GM12878 (cell line): ENCODE data around the gene ITGA11. TPM values are rescaled to one million over a fixed set of nuclear protein-coding genes. Genes with fewer than 3 reads are reported as not detected.

Source experiments
- ATAC-seq: fragments of 200-7000 bp; cut with Tn5 transposase; 3 replicates; pipeline ENCODE4 v1.9.1; 2020; ENCODE audit warnings: mild to moderate bottlenecking, moderate library complexity
- BruUV-seq: library from RNA; stranded (reverse); fragments of 400-500 nt; replicated peaks from 2 replicates; lab custom pipeline; 2021; lab: Mats Ljungman, UMichigan
- CTCF ChIA-PET: fragments of 300-600 bp; sonication (Branson Sonifier 250); formaldehyde crosslinking; extraction: SDS; loops from one replicate; lab custom pipeline; 2021; ENCODE audit warnings: inconsistent platforms; lab: Yijun Ruan, JAX
- POLR2A ChIA-PET: fragments of 350-600 bp; formaldehyde crosslinking; extraction: SDS; loops from one replicate; lab custom pipeline; 2021; ENCODE audit warnings: inconsistent platforms; lab: Charles Lee
- RAD21 ChIA-PET: fragments of 300-600 bp; sonication (Branson Sonifier 250); formaldehyde crosslinking; loops from one replicate; lab custom pipeline; 2023; ENCODE audit warnings: antibody characterized with exemption; ENCODE audit not compliant: unreplicated experiment; lab: Charles Lee
- SMC1A ChIA-PET: fragments of 300-600 bp; sonication (Branson Sonifier 250); formaldehyde crosslinking; loops from one replicate; lab custom pipeline; 2023; ENCODE audit not compliant: unreplicated experiment, uncharacterized antibody; lab: Charles Lee
- DNase-seq: peaks from one replicate; pipeline ENCODE4 v3.0.0-alpha.2; 2011; ENCODE audit warnings: low read depth, low spot score
- FAIRE-seq: peaks from 3 replicates; lab custom pipeline; 2011; peaks lifted over from hg19 to GRCh38; lab: Jason Lieb, UNC
- H2AFZ ChIP-seq: 2 replicates; pipeline ENCODE4 v1.6.0; 2011; ENCODE audit warnings: low read depth, low read length, control low read depth; ENCODE audit not compliant: control insufficient read depth
- H3K27ac ChIP-seq: 2 replicates; pipeline ENCODE4 v1.5.1; 2011; ENCODE audit warnings: control low read depth; ENCODE audit not compliant: control insufficient read depth, insufficient read depth
- H3K27me3 ChIP-seq, 2 experiments: replicated peaks in 1 of 2; 2 replicates each; pipeline versions ENCODE4 v1.6.0 to v1.6.1; 2011; ENCODE audit warnings: low read length in 1 of 2; ENCODE audit not compliant: control insufficient read depth in 2 of 2, insufficient read depth in 2 of 2
- H3K36me3 ChIP-seq, 2 experiments: 2 replicates each; pipeline ENCODE4 v1.5.1; 2011; ENCODE audit warnings: low read length in 1 of 2; ENCODE audit not compliant: control insufficient read depth in 2 of 2, insufficient read depth in 2 of 2
- H3K4me1 ChIP-seq: 2 replicates; pipeline ENCODE4 v1.6.1; 2011; ENCODE audit warnings: mild to moderate bottlenecking, low read length, moderate library complexity, mixed read lengths; ENCODE audit not compliant: control insufficient read depth, insufficient read depth
- H3K4me2 ChIP-seq: 2 replicates; pipeline ENCODE4 v1.6.0; 2011; ENCODE audit warnings: control low read depth; ENCODE audit not compliant: control insufficient read depth, insufficient read depth
- H3K4me3 ChIP-seq: fragments of 200-600 bp; sonication (generic); 2 replicates; pipeline ENCODE4 v1.5.1; 2016
- H3K79me2 ChIP-seq: 2 replicates; pipeline ENCODE4 v1.6.0; 2011; ENCODE audit warnings: low read length; ENCODE audit not compliant: control insufficient read depth, insufficient read depth
- H3K9ac ChIP-seq: 2 replicates; pipeline ENCODE4 v1.8.0; 2011; ENCODE audit warnings: low read length, control low read depth, mixed read lengths; ENCODE audit not compliant: control insufficient read depth, insufficient read depth
- H3K9me3 ChIP-seq: replicated peaks from 3 replicates; pipeline ENCODE4 v1.5.1; 2011; ENCODE audit warnings: mild to moderate bottlenecking, low read length; ENCODE audit not compliant: control insufficient read depth, insufficient read depth
- H4K20me1 ChIP-seq: 2 replicates; pipeline ENCODE4 v1.6.0; 2011; ENCODE audit not compliant: control insufficient read depth, insufficient read depth
- CBX5 ChIP-seq: sonication (generic); IDR thresholded peaks from 2 replicates; pipeline ENCODE4 v1.6.1; 2016; ENCODE audit warnings: low read depth, moderate library complexity, mild to moderate bottlenecking, inconsistent platforms
- CREB1 ChIP-seq: IDR thresholded peaks from 2 replicates; pipeline ENCODE4 v1.6.1; 2012; ENCODE audit warnings: low read depth, mild to moderate bottlenecking, inconsistent platforms
- CREM ChIP-seq: IDR thresholded peaks from 2 replicates; pipeline ENCODE4 v1.6.1; 2014; ENCODE audit warnings: antibody characterized with exemption, low read depth
- FOXM1 ChIP-seq: IDR thresholded peaks from 2 replicates; pipeline ENCODE4 v1.6.1; 2012; ENCODE audit warnings: low read depth, mild to moderate bottlenecking, inconsistent platforms, low read length, moderate library complexity
- KLF5 ChIP-seq: fragments of 450-650 bp; IDR thresholded peaks from 2 replicates; pipeline ENCODE4 v1.6.1; 2014; ENCODE audit warnings: mild to moderate bottlenecking; ENCODE audit not compliant: partially characterized antibody
- POLR2AphosphoS2 ChIP-seq: IDR thresholded peaks from 2 replicates; pipeline ENCODE4 v1.6.1; 2011; ENCODE audit warnings: low read depth, mild to moderate bottlenecking, low read length, improper control_type of control experiment, moderate library complexity
- POLR2AphosphoS5 ChIP-seq: IDR thresholded peaks from 2 replicates; pipeline ENCODE4 v1.6.1; 2011; ENCODE audit warnings: mild to moderate bottlenecking, low read length, inconsistent platforms
- RELA ChIP-seq: fragments of 450-650 bp; IDR thresholded peaks from 2 replicates; pipeline ENCODE4 v1.8.0; 2014; ENCODE audit warnings: borderline replicate concordance; ENCODE audit not compliant: partially characterized antibody
- RFX5 ChIP-seq: IDR thresholded peaks from 2 replicates; pipeline ENCODE4 v1.6.1; 2011; ENCODE audit warnings: low read depth, low read length, improper control_type of control experiment
- SP1 ChIP-seq: IDR thresholded peaks from one replicate; pipeline ENCODE4 v1.6.1; 2011; ENCODE audit warnings: low read depth, low read length
- SRF ChIP-seq, 2 experiments: IDR thresholded peaks; 2 replicates each; pipeline ENCODE4 v1.6.1; 2011; ENCODE audit warnings: low read depth in 2 of 2, low read length in 2 of 2, mild to moderate bottlenecking in 1 of 2, moderate library complexity in 1 of 2
- STAT3 ChIP-seq: IDR thresholded peaks from 2 replicates; pipeline ENCODE4 v1.6.1; 2011; ENCODE audit warnings: low read depth, low read length, improper control_type of control experiment
- WGBS: methylation state at CpG from one replicate; pipeline ENCODE4 v1.1.6; 2016; ENCODE audit warnings: low lambda C conversion rate; ENCODE audit not compliant: insufficient replicate concordance, insufficient coverage; ENCODE audit errors: missing lambda C conversion rate; 5-methylcytosine and 5-hydroxymethylcytosine counted together
- in situ Hi-C: fragments of 300-500 bp; cut with MboI; formaldehyde crosslinking; loops from 9 replicates; pipeline ENCODE4 v1.14.3; 2018; ENCODE audit warnings: mixed read lengths
- intact Hi-C: fragments of 100-400 bp; cut with micrococcal nuclease; formaldehyde crosslinking; loops from one replicate; pipeline ENCODE4 v1.14.2; 2022; ENCODE audit not compliant: unreplicated experiment
- polyA plus RNA-seq, 11 experiments: library from polyadenylated mRNA; depleted of rRNA in 4 of 11; unstranded in 6 of 11; stranded (reverse) in 5 of 11; fragments of >200 nt; fragmentation: Nextera tagmentation in 4 of 11; fragmentation: Illumina TruSeq in 1 of 11; extraction: Ambion mirVana in 4 of 11; extraction: Trizol in 1 of 11; gene quantifications; 1 replicate in 1 of 11; 2 replicates in 10 of 11; pipeline versions ENCODE4 v1.2.1 to v1.2.3, GENCODE V29; 2011 to 2016; ENCODE audit warnings: inconsistent platforms in 2 of 11, missing spikeins in 2 of 11, low read depth in 1 of 11
- total RNA-seq, 4 experiments: library from RNA; depleted of rRNA in 3 of 4; stranded (reverse); fragments of >200 nt in 3 of 4; fragmentation: Illumina TruSeq in 1 of 4; extraction: Trizol in 1 of 4; gene quantifications; 2 replicates each; pipeline versions ENCODE4 v1.2.1 to v1.2.3, GENCODE V29; 2013 to 2021
- TF ChIP-seq, protein P1 (sequence below): IDR thresholded peaks from 2 replicates; pipeline ENCODE4 v1.6.1; 2011; ENCODE audit warnings: low read depth, mild to moderate bottlenecking, low read length, moderate library complexity, borderline replicate concordance; ENCODE audit errors: extremely low read depth
- TF ChIP-seq, protein P2 (sequence below): fragments of 450-650 bp; IDR thresholded peaks from 2 replicates; pipeline ENCODE4 v1.6.1; 2016; ENCODE audit warnings: mild to moderate bottlenecking
- TF ChIP-seq, protein P3 (sequence below): fragments of 450-650 bp; IDR thresholded peaks from 2 replicates; pipeline ENCODE4 v1.6.1; 2016; ENCODE audit warnings: mild to moderate bottlenecking

ITGA11 gene
- total and polyA plus RNA-seq, 10 of the 15 experiments (the other 5 are each of a cell fraction or from before 2014, with no cell fraction given) = under 0.01 to 0.36 (median 0.13) TPM; not detected in 1

DNA sequence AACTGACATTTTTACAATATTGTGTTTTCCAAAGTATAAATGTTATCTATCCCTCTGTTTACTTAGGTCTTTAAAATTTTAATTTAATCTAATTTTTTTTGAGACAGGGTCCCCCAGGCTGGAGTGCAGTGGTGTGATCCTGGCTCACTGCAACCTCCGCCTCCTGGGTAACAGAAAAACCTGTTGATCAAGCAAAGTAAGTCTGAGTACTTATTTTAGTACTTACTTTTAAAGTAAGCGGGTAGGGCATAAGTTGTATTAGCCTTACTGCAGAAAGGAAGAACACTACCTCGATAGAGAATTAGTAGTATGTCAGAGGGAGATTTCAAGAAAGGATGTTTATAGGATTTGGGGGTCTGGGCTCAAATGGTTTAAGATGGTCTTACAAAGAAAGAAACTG, 166.3 kb downstream of the ITGA11 start (continued):
- TF ChIP-seq, protein P1, sequence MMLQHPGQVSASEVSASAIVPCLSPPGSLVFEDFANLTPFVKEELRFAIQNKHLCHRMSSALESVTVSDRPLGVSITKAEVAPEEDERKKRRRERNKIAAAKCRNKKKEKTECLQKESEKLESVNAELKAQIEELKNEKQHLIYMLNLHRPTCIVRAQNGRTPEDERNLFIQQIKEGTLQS = no peak
- TF ChIP-seq SP1 (no peak), RELA (no peak)
- TF ChIP-seq, all 136 proteins: peak for 0

DNA sequence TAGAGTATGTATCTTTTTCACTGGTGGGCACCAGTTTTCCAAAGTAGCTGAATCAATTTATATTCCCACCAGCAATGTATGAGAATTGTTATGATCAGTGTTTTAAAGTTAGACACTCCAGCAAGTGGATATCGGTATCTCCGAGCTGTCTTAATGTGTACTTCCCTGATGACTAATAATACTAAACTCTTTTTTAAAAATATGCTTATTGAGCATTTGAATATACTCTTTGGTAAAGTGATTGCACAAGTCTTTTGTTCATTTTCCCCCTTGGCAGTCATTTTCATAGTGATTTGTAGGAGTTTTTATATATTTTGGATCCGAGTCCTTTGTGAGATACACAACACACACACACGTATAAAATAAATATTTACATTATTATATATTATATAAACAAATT, 166.9 kb downstream of the ITGA11 start:
- WGBS = 40% methylated on average over 4 of the region's 4 CpGs
- ChIA-PET CTCF (interaction anchor here (1.1 to 1.7 kb wide), 2 partner anchors 12 to 42 kb away, joined by 3 to 11 read pairs; no protein-coding TSS in a partner anchor), RAD21 (interaction anchor here (1.3 kb wide), 1 partner anchor 12 kb away, joined by 3 read pairs; no protein-coding TSS in a partner anchor)

More for the DNA sequence above, 166.9 kb downstream of the ITGA11 start:
- POLR2A ChIA-PET = no interaction called here
- Histone ChIP-seq H3K27me3 (no peaks in the 10 kb centered on the region; a peak in 2 of 4 replicates), H3K4me1 (no peaks in the 10 kb centered on the region), H2AFZ (no peak overlapping the region), H3K9ac (no peak overlapping the region), H3K9me3 (no peaks in the 10 kb centered on the region), H4K20me1 (no peaks in the 10 kb centered on the region), H3K4me2 (no peak overlapping the region), H3K4me3 (no peak overlapping the region), H3K36me3 (no peaks in the 10 kb centered on the region), H3K79me2 (no peaks in the 10 kb centered on the region), H3K27ac (no peak overlapping the region)
- SMC1A ChIA-PET = interaction anchor here (1.1 kb wide), 1 partner anchor 41 kb away, joined by 4 read pairs; no protein-coding TSS in a partner anchor
- ATAC-seq = no peak
- in situ Hi-C loops = no loop called here
- intact Hi-C loops = no loop called here
- BruUV-seq = no TSS peak
- TF ChIP-seq CREB1 (no peak), CREM (no peak), POLR2AphosphoS2 (no peak), KLF5 (no peak), POLR2AphosphoS5 (no peak), STAT3 (no peak), FOXM1 (no peak), SRF (IDR thresholded peaks at IDR 0.05; ENCODE audit: low read depth in 2 of 2, low read length in 2 of 2) (no peak), RFX5 (no peak), CBX5 (no peak)
- TF ChIP-seq, protein P2, sequence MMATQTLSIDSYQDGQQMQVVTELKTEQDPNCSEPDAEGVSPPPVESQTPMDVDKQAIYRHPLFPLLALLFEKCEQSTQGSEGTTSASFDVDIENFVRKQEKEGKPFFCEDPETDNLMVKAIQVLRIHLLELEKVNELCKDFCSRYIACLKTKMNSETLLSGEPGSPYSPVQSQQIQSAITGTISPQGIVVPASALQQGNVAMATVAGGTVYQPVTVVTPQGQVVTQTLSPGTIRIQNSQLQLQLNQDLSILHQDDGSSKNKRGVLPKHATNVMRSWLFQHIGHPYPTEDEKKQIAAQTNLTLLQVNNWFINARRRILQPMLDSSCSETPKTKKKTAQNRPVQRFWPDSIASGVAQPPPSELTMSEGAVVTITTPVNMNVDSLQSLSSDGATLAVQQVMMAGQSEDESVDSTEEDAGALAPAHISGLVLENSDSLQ = no peak
- TF ChIP-seq, protein P3, sequence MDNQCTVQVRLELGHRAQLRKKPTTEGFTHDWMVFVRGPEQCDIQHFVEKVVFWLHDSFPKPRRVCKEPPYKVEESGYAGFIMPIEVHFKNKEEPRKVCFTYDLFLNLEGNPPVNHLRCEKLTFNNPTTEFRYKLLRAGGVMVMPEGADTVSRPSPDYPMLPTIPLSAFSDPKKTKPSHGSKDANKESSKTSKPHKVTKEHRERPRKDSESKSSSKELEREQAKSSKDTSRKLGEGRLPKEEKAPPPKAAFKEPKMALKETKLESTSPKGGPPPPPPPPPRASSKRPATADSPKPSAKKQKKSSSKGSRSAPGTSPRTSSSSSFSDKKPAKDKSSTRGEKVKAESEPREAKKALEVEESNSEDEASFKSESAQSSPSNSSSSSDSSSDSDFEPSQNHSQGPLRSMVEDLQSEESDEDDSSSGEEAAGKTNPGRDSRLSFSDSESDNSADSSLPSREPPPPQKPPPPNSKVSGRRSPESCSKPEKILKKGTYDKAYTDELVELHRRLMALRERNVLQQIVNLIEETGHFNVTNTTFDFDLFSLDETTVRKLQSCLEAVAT = no peak
- no peak for DNase-seq
- no peak for FAIRE-seq
